HepG2 (cell line): ENCODE results near the gene INTS7. TPM values are rescaled to one million over a fixed set of nuclear protein-coding genes. Genes with fewer than 3 reads are reported as not detected.

ENCODE experiments used
- CEBPB ChIP-seq: IDR thresholded peaks from 2 replicates; pipeline ENCODE4 v1.6.1; 2011; ENCODE audit warnings: low read depth, low read length, improper control_type of control experiment, borderline replicate concordance
- CEBPG ChIP-seq: IDR thresholded peaks from 2 replicates; pipeline ENCODE4 v1.6.1; 2016
- ELF3 ChIP-seq: IDR thresholded peaks from 2 replicates; pipeline ENCODE4 v1.6.1; 2016; ENCODE audit warnings: missing genetic modification reagents, missing compliant biosample characterization
- FOSL2 ChIP-seq: sonication (generic); formaldehyde crosslinking; IDR thresholded peaks from 2 replicates; pipeline ENCODE4 v1.4.0; 2020; ENCODE audit warnings: missing genetic modification reagents
- GATAD1 ChIP-seq: IDR thresholded peaks from 2 replicates; pipeline ENCODE4 v1.6.1; 2016; ENCODE audit warnings: missing genetic modification reagents, missing compliant biosample characterization
- GATAD2A ChIP-seq: IDR thresholded peaks from 2 replicates; pipeline ENCODE4 v1.6.1; 2016
- GTF3A ChIP-seq: sonication (generic); formaldehyde crosslinking; conservative IDR thresholded peaks from 2 replicates; pipeline ENCODE4 v1.4.0; 2020; ENCODE audit warnings: mild to moderate bottlenecking, missing genetic modification reagents
- HMGXB4 ChIP-seq, 2 experiments: sonication (generic) in 1 of 2; formaldehyde crosslinking in 1 of 2; IDR thresholded peaks; 2 replicates each; pipeline versions ENCODE4 v1.4.0 to v1.6.1; 2018 to 2020; ENCODE audit warnings: missing genetic modification reagents in 2 of 2, borderline replicate concordance in 1 of 2, low read depth in 1 of 2, mild to moderate bottlenecking in 1 of 2, missing biosample characterization in 1 of 2
- HOMEZ ChIP-seq: IDR thresholded peaks from 2 replicates; pipeline ENCODE4 v1.6.1; 2016; ENCODE audit warnings: low read depth
- KDM2A ChIP-seq: sonication (generic); formaldehyde crosslinking; IDR thresholded peaks from 2 replicates; pipeline ENCODE4 v1.4.0; 2020; ENCODE audit warnings: low read depth, missing genetic modification reagents, borderline replicate concordance
- MAZ ChIP-seq, 2 experiments: sonication (generic) in 1 of 2; formaldehyde crosslinking in 1 of 2; IDR thresholded peaks; 2 replicates each; pipeline versions ENCODE4 v1.5.0 to v1.6.1; 2012 to 2020; ENCODE audit warnings: low read depth in 2 of 2, mild to moderate bottlenecking in 2 of 2, borderline replicate concordance in 1 of 2, improper control_type of control experiment in 1 of 2, low read length in 1 of 2, missing genetic modification reagents in 1 of 2, moderate library complexity in 1 of 2
- MIER3 ChIP-seq: IDR thresholded peaks from 2 replicates; pipeline ENCODE4 v1.6.1; 2016; ENCODE audit warnings: missing compliant biosample characterization, borderline replicate concordance
- PAXIP1 ChIP-seq: sonication (generic); formaldehyde crosslinking; conservative IDR thresholded peaks from 2 replicates; pipeline ENCODE4 v1.4.0; 2020; ENCODE audit warnings: mild to moderate bottlenecking, missing genetic modification reagents, moderate library complexity
- RAD21 ChIP-seq: fragments of 450-650 bp; formaldehyde crosslinking; IDR thresholded peaks from 2 replicates; pipeline ENCODE4 v1.5.0; 2020; ENCODE audit warnings: mild to moderate bottlenecking
- RBM22 ChIP-seq: fragments of 200-400 bp; formaldehyde crosslinking; optimal IDR thresholded peaks from 2 replicates; pipeline ENCODE3; 2017; ENCODE audit warnings: mild to moderate bottlenecking, low read length, moderate library complexity
- SAP130 ChIP-seq: IDR thresholded peaks from 2 replicates; pipeline ENCODE4 v1.6.1; 2016; ENCODE audit warnings: low read depth
- SATB2 ChIP-seq: sonication (generic); formaldehyde crosslinking; IDR thresholded peaks from 2 replicates; pipeline ENCODE4 v1.5.0; 2020; ENCODE audit warnings: missing genetic modification reagents
- SMC3 ChIP-seq: IDR thresholded peaks from 2 replicates; pipeline ENCODE4 v1.6.1; 2011; ENCODE audit warnings: low read length, improper control_type of control experiment
- SOX6 ChIP-seq, 2 experiments: fragments of 450-650 bp in 1 of 2; sonication (generic) in 1 of 2; formaldehyde crosslinking in 1 of 2; IDR thresholded peaks; 2 replicates each; pipeline versions ENCODE4 v1.4.0 to v1.6.1; 2017 to 2020; ENCODE audit warnings: antibody characterized with exemption in 1 of 2, mild to moderate bottlenecking in 1 of 2, missing genetic modification reagents in 1 of 2
- SRY ChIP-seq: sonication (generic); formaldehyde crosslinking; IDR thresholded peaks from 2 replicates; pipeline ENCODE4 v1.8.0; 2022; ENCODE audit warnings: mild to moderate bottlenecking, missing genetic modification reagents
- STAG1 ChIP-seq: sonication (generic); formaldehyde crosslinking; IDR thresholded peaks from 2 replicates; pipeline ENCODE4 v1.4.0; 2020; ENCODE audit warnings: missing genetic modification reagents
- TOPORS ChIP-seq: sonication (generic); formaldehyde crosslinking; IDR thresholded peaks from 2 replicates; pipeline ENCODE4 v1.8.0; 2023; ENCODE audit warnings: mild to moderate bottlenecking, missing genetic modification reagents
- ZNF446 ChIP-seq: sonication (generic); formaldehyde crosslinking; IDR thresholded peaks from 2 replicates; pipeline ENCODE4 v1.5.0; 2020; ENCODE audit warnings: mild to moderate bottlenecking, missing genetic modification reagents
- polyA plus RNA-seq, 8 experiments: library from polyadenylated mRNA; depleted of rRNA in 3 of 8; stranded (reverse) in 7 of 8; unstranded in 1 of 8; fragments of >200 nt; fragmentation: Illumina TruSeq in 4 of 8; extraction: Trizol in 4 of 8; gene quantifications; 2 replicates each; pipeline versions ENCODE4 v1.2.1 to v1.2.3, GENCODE V29; 2011 to 2016; ENCODE audit warnings: low read depth in 4 of 8, missing spikeins in 1 of 8, mixed read lengths in 1 of 8; ENCODE audit not compliant: insufficient read depth in 1 of 8
- total RNA-seq, 5 experiments: library from RNA; depleted of rRNA; stranded (reverse); fragments of >200 nt; fragmentation: Illumina TruSeq; extraction: Trizol; gene quantifications; 2 replicates each; pipeline ENCODE4 v1.2.3, GENCODE V29; 2016; ENCODE audit warnings: low read depth in 1 of 5

INTS7 gene
- total and polyA plus RNA-seq, 2 of the 13 experiments (the other 11 are each of a cell fraction or from before 2014, with no cell fraction given), result 18.3 to 22.4 TPM

- TF ChIP-seq RBM22 (peak; percentile 31), MAZ (IDR thresholded peaks at IDR 0.05; ENCODE audit: borderline replicate concordance, low read depth, low read length) (no peak), MAZ (CRISPR knock-in tag; IDR thresholded peaks at IDR 0.05; ENCODE audit: low read depth) (0 out of 2 replicates have a peak, but pooled peaks have one; percentile 39), ZNF446 (no peak), HOMEZ (CRISPR knock-in tag) (0 out of 2 replicates have a peak, but pooled peaks have one; percentile 13), SRY (CRISPR knock-in tag) (no peak), GTF3A (no peak), GATAD2A (CRISPR knock-in tag) (peak; percentile 35; the same call in 1 of the 2 replicates), PAXIP1 (CRISPR knock-in tag) (no peak), GATAD1 (CRISPR knock-in tag) (peak; percentile 42; the same call in 1 of the 2 replicates), FOSL2 (CRISPR knock-in tag) (0 out of 2 replicates have a peak, but pooled peaks have one; percentile 20), SMC3 (peak; percentile 90), SOX6 (IDR thresholded peaks at IDR 0.05) (no peak), SOX6 (CRISPR knock-in tag; IDR thresholded peaks at IDR 0.05) (0 out of 2 replicates have a peak, but pooled peaks have one; percentile 13), STAG1 (peak; percentile 83), RAD21 (peak; percentile 64; the same call in 1 of the 2 replicates), TOPORS (CRISPR knock-in tag) (0 out of 2 replicates have a peak, but pooled peaks have one; percentile 28), SAP130 (peak; percentile 44; the same call in 1 of the 2 replicates), MIER3 (0 out of 2 replicates have a peak, but pooled peaks have one; percentile 38), SATB2 (CRISPR knock-in tag) (no peak), CEBPB (0 out of 2 replicates have a peak, but pooled peaks have one; percentile 11), CEBPG (CRISPR knock-in tag) (peak; percentile 57), KDM2A (no peak), ELF3 (CRISPR knock-in tag) (0 out of 2 replicates have a peak, but pooled peaks have one; percentile 15), HMGXB4 (CRISPR knock-in tag; IDR thresholded peaks at IDR 0.05; ENCODE audit: borderline replicate concordance in 1 of 2, low read depth in 1 of 2) (peak in 1 of 2 experiments; percentile 54; a peak in 1 of 4 replicates)
Observed at GRCh38 chr1:212012034-212012740, 23.2 kb downstream of the INTS7 start (continued).
